OCI-LY1 (cell line): ENCODE results near the gene MORN3.

ENCODE experiments used
- CTCF ChIP-seq: fragments of 200-600 bp; sonication (generic), shearing (Covaris generic); IDR thresholded peaks from 2 replicates; pipeline ENCODE4 v1.5.1; 2017; ENCODE audit warnings: mild to moderate bottlenecking, antibody characterized with exemption, low read length, moderate library complexity, mixed read lengths
- EZH2 ChIP-seq: fragments of 200-600 bp; sonication (generic), shearing (Covaris generic); IDR thresholded peaks from 2 replicates; pipeline ENCODE4 v1.8.0; 2017; ENCODE audit warnings: borderline replicate concordance, mixed run types, mild to moderate bottlenecking, antibody characterized with exemption, low read length, moderate library complexity, mixed read lengths

DNA sequence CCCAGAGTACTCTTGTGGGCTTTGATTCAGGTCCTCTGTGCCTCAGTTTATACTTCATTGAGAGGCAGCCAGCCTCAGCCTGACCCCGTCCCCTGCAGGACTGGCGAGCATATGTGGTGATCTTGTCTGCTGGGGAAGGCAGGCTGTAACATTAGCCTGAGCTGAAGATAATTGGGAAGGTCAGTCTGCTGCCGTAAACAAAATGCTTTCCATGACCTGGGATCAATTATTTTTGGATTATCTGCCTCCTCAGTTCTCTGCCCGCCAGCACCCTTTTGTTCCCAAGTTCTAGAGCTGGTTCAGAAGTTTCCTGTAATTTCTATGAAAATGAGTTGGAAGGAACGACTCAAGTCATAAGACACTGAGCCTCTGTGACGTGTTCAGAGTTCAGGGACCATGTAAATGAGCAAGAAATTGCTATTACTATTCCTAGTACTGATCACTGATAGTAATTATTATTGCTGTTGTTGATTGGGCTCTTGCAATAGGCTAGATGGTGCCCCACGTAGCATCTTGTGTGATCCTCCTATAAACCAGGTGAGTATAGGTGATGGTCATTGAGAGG is 38.6 kb downstream of the MORN3 start:
- TF ChIP-seq CTCF, result no peak
- no peak for TF ChIP-seq EZH2
